Astrocyte of the spinal cord (primary cell): ENCODE measurements around the gene ZNF30.
"Not testable (repeated sequence)": the region's sequence is repeated elsewhere in the genome, so short reads cannot be mapped to it uniquely, and the experiment has no call there.

Experiments
- DNase-seq: peaks from one replicate; pipeline ENCODE4 v3.0.0; 2011; ENCODE audit warnings: low read depth, low spot score
- H3K4me3 ChIP-seq: 2 replicates; pipeline ENCODE4 v1.5.1; 2011; ENCODE audit warnings: low read depth, mild to moderate bottlenecking, low read length, moderate library complexity
- in situ Hi-C: cut with HindIII; loops from 2 replicates; pipeline ENCODE4 v1.10.0; 2017; ENCODE audit warnings: low sequenced_read_pairs
- TF ChIP-seq, protein P1 (sequence below): IDR thresholded peaks from 2 replicates; pipeline ENCODE4 v1.5.1; 2012; ENCODE audit warnings: low read depth, mild to moderate bottlenecking, low read length, inconsistent platforms

Gene ZNF30

DNA sequence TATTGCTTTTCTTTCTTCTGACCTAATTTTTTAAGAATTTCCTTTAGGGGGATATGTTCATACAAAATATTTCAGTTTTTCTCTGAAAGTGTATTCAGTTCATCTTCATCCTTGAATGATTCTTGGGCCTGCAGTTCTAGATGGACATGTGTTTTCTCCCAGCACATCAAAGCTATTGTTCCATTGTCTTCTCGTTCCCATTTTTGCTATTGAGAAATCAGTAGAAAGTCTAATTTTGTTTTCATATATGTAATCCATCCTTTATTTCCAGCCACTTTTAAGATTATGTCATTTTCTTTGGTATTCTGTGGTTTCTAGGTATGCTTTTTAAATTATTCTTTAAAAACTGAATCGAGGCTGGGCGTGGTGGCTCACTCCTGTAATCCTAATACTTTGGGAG lies 57.6 kb downstream of the ZNF30 start:
- in situ Hi-C loops: no loop called here
- H3K4me3 ChIP-seq: no peak overlapping the region
- DNase-seq: no peak
- TF ChIP-seq, protein P1, sequence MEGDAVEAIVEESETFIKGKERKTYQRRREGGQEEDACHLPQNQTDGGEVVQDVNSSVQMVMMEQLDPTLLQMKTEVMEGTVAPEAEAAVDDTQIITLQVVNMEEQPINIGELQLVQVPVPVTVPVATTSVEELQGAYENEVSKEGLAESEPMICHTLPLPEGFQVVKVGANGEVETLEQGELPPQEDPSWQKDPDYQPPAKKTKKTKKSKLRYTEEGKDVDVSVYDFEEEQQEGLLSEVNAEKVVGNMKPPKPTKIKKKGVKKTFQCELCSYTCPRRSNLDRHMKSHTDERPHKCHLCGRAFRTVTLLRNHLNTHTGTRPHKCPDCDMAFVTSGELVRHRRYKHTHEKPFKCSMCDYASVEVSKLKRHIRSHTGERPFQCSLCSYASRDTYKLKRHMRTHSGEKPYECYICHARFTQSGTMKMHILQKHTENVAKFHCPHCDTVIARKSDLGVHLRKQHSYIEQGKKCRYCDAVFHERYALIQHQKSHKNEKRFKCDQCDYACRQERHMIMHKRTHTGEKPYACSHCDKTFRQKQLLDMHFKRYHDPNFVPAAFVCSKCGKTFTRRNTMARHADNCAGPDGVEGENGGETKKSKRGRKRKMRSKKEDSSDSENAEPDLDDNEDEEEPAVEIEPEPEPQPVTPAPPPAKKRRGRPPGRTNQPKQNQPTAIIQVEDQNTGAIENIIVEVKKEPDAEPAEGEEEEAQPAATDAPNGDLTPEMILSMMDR: no peak

DNA sequence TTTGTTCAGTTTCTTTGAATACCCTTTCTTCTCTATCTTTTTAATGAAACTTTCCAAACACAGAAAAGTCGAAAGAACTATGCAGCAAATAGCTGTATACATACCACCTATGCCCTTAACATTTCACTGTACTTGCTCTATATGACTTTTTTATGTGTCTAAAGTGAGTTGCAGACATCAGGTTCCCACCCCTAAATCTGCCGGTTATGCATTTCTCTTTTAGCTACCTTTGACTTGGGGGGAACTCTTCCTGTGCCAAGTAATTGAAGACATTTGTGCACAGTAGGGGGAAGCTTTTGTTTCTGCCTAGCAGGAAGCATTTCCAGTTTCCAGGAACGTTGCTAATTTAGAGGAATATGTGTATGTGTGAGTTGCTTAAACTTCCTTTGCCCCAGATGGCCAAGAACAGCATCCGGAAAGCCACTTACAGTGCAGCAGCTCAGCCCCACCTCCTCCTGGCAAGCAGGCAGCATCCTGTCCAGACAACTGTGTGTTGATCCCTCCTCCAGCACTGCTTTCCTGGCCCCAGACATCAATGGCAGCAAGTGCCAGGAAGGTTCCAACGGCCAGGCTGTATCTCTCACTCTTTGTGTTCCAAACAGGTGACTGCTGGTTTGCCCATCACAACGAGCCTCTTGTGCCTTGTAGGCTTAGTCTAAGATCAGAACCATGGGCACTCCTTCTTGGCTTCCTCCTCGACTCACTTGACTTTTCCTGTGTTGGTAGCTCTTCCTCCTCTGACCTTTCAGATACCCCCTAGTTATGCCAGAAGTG lies 58.7 kb downstream of the ZNF30 start:
- DNase-seq: no peak
- in situ Hi-C loops: no loop called here
- TF ChIP-seq, protein P1: no peak

DNA sequence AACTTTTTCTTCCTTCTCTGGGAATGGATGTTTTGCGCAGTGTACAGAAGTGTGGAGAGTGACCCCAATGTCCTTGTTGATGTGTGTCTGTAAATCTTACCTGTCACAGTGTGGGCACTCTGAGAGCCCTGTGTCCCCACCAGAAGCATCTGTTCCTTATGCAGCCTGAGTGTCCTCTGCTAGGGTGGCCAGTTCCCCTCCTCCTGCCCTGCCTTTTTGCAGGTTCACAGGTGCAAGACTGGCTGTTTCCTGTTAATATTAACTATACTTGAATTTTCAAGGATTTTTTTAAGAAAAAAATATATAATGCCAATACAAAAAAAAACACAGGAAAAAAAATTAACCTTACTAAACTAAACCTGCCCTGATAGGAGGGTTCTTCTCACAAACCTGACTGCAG lies 61.4 kb downstream of the ZNF30 start:
- in situ Hi-C loops: no loop called here
- TF ChIP-seq, protein P1: no peak
- DNase-seq: no peak
- H3K4me3 ChIP-seq: no peak overlapping the region

More for the DNA sequence above, 58.7 kb downstream of the ZNF30 start:
- H3K4me3 ChIP-seq: no peak overlapping the region

DNA sequence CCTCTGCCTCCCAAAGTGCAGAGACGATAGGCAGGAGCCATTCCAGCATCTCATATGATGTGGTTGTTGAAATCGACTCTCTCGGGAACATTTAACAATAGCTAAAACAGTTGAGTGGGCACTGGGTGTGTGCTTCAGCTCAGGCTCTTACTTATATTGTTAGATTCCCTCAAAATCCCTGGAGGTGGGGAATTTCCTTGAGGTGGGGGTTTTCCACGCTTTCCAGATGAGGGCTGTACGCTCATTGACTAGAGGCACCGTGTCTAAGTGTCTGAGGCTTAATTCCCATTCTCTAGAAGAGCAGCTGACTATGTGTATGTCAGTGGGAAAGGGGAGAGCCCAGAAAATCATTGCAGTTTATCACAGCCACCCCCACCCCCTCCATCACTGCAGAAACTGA lies 62.6 kb downstream of the ZNF30 start:
- TF ChIP-seq, protein P1: no peak
- in situ Hi-C loops: no loop called here
- H3K4me3 ChIP-seq: no peak overlapping the region
- DNase-seq: no peak

DNA sequence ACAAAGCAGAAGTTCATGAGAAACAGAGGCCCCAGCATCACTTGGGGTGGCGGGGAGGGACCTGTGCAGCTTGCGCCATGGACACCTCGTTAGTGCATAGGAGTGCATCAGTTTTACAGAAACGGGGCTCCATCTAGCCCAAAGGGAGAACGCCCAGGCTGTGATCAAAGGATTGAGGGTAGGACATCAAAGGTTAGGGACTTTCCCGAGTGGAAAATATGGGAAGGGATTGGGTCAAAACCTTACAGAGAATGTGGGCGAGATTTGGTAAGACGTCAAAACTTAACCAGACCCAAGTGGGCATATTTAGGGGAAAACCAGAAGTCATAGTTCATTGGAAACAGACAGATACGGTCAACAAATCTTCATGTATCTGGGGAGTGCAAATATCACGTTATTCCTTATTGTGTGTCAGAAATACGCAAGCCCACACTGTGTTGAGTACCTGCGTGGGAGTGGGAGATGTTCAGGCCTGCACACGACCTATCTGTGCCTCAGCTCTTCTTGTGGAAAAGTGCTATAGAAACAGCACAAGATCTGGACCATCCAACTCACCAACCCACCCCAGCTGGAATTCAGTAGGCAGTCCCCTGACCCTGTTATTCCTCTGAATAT lies 64.0 kb downstream of the ZNF30 start:
- no peak for DNase-seq
- in situ Hi-C loops: no loop called here
- H3K4me3 ChIP-seq: no peak overlapping the region
- TF ChIP-seq, protein P1: no peak

GRCh38 chr19:34991542-34992333 lies 65.0 kb downstream of the ZNF30 start:
- TF ChIP-seq, protein P1: no peak
- no peak for DNase-seq
- H3K4me3 ChIP-seq: no peak overlapping the region
- in situ Hi-C loops: no loop called here

GRCh38 chr19:34992582-34992981 lies 65.9 kb downstream of the ZNF30 start:
- H3K4me3 ChIP-seq, in situ Hi-C loops, DNase-seq: not testable (repeated sequence)
